Stomach (tissue), 4 donors: ENCODE results near the gene ZNF155.

Experiments used
- EP300 ChIP-seq: sonication (generic); formaldehyde crosslinking; IDR thresholded peaks from one replicate; pipeline ENCODE4 v1.6.1; 2017; ENCODE audit warnings: antibody characterized with exemption
- POLR2A ChIP-seq, 4 donors: fragments of 450-650 bp; IDR thresholded peaks; one replicate each; pipeline ENCODE4 v1.6.1; 2016; ENCODE audit warnings: antibody characterized with exemption in 4 of 4, control low read depth in 2 of 4, mild to moderate bottlenecking in 1 of 4, moderate library complexity in 1 of 4
- POLR2AphosphoS5 ChIP-seq, 3 donors: sonication (generic); formaldehyde crosslinking; IDR thresholded peaks; one replicate each; pipeline ENCODE4 v1.6.1; 2016; ENCODE audit warnings: antibody characterized with exemption in 3 of 3
- TF ChIP-seq, protein P1 (sequence below), 7 experiments: fragments of 450-650 bp in 4 of 7; fragments of 200-600 bp in 3 of 7; sonication (generic) in 3 of 7; IDR thresholded peaks; one replicate each; pipeline ENCODE4 v1.5.1; 2016 to 2019; ENCODE audit warnings: antibody characterized with exemption in 7 of 7, control low read depth in 2 of 7, mild to moderate bottlenecking in 1 of 7

DNA sequence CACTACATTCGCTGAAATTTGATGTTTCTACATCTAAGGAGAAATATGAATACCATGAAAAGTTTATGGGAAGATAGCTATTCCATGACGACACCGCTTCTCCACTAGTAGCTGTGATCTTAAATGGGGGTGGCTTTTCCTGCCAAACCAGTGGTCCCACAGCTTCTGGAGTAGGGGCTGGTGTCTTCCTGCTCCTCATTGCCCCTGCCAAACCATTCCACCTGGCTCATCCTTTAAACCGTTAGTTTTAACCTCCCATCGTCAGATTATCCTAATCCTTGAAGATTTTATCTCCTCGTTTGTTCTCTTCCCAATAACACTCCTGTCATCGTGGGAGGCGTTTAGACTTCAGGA, 18.2 kb downstream of the ZNF155 start:
- TF ChIP-seq POLR2A (IDR thresholded peaks at IDR 0.05) (no peak), POLR2AphosphoS5 (IDR thresholded peaks at IDR 0.05) (no peak), EP300 (no peak)
- TF ChIP-seq, protein P1, sequence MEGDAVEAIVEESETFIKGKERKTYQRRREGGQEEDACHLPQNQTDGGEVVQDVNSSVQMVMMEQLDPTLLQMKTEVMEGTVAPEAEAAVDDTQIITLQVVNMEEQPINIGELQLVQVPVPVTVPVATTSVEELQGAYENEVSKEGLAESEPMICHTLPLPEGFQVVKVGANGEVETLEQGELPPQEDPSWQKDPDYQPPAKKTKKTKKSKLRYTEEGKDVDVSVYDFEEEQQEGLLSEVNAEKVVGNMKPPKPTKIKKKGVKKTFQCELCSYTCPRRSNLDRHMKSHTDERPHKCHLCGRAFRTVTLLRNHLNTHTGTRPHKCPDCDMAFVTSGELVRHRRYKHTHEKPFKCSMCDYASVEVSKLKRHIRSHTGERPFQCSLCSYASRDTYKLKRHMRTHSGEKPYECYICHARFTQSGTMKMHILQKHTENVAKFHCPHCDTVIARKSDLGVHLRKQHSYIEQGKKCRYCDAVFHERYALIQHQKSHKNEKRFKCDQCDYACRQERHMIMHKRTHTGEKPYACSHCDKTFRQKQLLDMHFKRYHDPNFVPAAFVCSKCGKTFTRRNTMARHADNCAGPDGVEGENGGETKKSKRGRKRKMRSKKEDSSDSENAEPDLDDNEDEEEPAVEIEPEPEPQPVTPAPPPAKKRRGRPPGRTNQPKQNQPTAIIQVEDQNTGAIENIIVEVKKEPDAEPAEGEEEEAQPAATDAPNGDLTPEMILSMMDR (IDR thresholded peaks at IDR 0.05): no peak
